ENCODE measurements around the gene ANXA1. TPM values are rescaled to one million over a fixed set of nuclear protein-coding genes. Genes with fewer than 3 reads are reported as not detected.

ANXA1 gene
- total RNA-seq, 3 donors from 2014 or later: 41.2 to 82.7 (median 55.9) TPM

GRCh38 chr9:73132034-73132776 lies 19.5 kb upstream of the ANXA1 start:
- ATAC-seq (peak; percentile 89 to 91), DNase-seq (peak; percentile 56)
- H3K4me3 Mint-ChIP-seq: peak overlapping the region; percentile 79
- H3K27me3 Mint-ChIP-seq (ENCODE audit: low read depth): no peaks in the 10 kb centered on the region
- no peaks in the 10 kb centered on the region for H3K36me3 Mint-ChIP-seq (ENCODE audit: insufficient read depth)
- H3K9me3 Mint-ChIP-seq: no peaks in the 10 kb centered on the region
- peaks cover 45% of the 10 kb centered on the region for H3K4me1 Mint-ChIP-seq (ENCODE audit: low read depth)

GRCh38 chr9:73133022-73133651 lies 18.5 kb upstream of the ANXA1 start:
- Mint-ChIP-seq H3K4me1 (ENCODE audit: low read depth) (peaks cover 41% of the 10 kb centered on the region), H3K4me3 (peak overlapping the region; percentile 79), H3K27me3 (ENCODE audit: low read depth) (no peaks in the 10 kb centered on the region), H3K36me3 (ENCODE audit: insufficient read depth) (no peaks in the 10 kb centered on the region), H3K9me3 (no peaks in the 10 kb centered on the region)
- no peak for ATAC-seq
- DNase-seq: no peak

- Mint-ChIP-seq H3K4me3 (no peak overlapping the region), H3K4me1 (ENCODE audit: low read depth) (peaks cover 44% of the 10 kb centered on the region), H3K36me3 (ENCODE audit: insufficient read depth) (no peaks in the 10 kb centered on the region), H3K27me3 (ENCODE audit: low read depth) (no peaks in the 10 kb centered on the region), H3K9me3 (no peaks in the 10 kb centered on the region)
- ATAC-seq (no peak), DNase-seq (no peak)
Measured at GRCh38 chr9:73133921-73134407, 17.7 kb upstream of the ANXA1 start.

- peak; percentile 20 to 24 for ATAC-seq
Measured at GRCh38 chr9:73135394-73135793, 16.3 kb upstream of the ANXA1 start.

GRCh38 chr9:73137286-73137899 lies 14.3 kb upstream of the ANXA1 start:
- Mint-ChIP-seq H3K27me3 (ENCODE audit: low read depth) (no peaks in the 10 kb centered on the region), H3K36me3 (ENCODE audit: insufficient read depth) (no peaks in the 10 kb centered on the region), H3K4me1 (ENCODE audit: low read depth) (peaks cover 20% of the 10 kb centered on the region), H3K9me3 (no peaks in the 10 kb centered on the region), H3K4me3 (no peak overlapping the region)
- ATAC-seq: no peak
- DNase-seq: no peak

More at GRCh38 chr9:73135394-73135793, 16.3 kb upstream of the ANXA1 start:
- H3K4me1 Mint-ChIP-seq (ENCODE audit: low read depth): peaks cover 38% of the 10 kb centered on the region
- H3K9me3 Mint-ChIP-seq: no peaks in the 10 kb centered on the region
- H3K36me3 Mint-ChIP-seq (ENCODE audit: insufficient read depth): no peaks in the 10 kb centered on the region
- H3K27me3 Mint-ChIP-seq (ENCODE audit: low read depth): no peaks in the 10 kb centered on the region
- H3K4me3 Mint-ChIP-seq: no peak overlapping the region
- no peak for DNase-seq

- Mint-ChIP-seq H3K36me3 (ENCODE audit: insufficient read depth) (no peaks in the 10 kb centered on the region), H3K9me3 (no peaks in the 10 kb centered on the region)
- no peak for DNase-seq
Measured at GRCh38 chr9:73137914-73138313, 13.8 kb upstream of the ANXA1 start.

GRCh38 chr9:73138516-73138915 lies 13.1 kb upstream of the ANXA1 start:
- DNase-seq (no peak), ATAC-seq (no peak)
- Mint-ChIP-seq H3K4me3 (no peak overlapping the region), H3K4me1 (ENCODE audit: low read depth) (peaks cover 18% of the 10 kb centered on the region), H3K36me3 (ENCODE audit: insufficient read depth) (no peaks in the 10 kb centered on the region), H3K9me3 (no peaks in the 10 kb centered on the region), H3K27me3 (ENCODE audit: low read depth) (no peaks in the 10 kb centered on the region)

More at GRCh38 chr9:73137914-73138313, 13.8 kb upstream of the ANXA1 start:
- Mint-ChIP-seq H3K27me3 (ENCODE audit: low read depth) (no peaks in the 10 kb centered on the region), H3K4me1 (ENCODE audit: low read depth) (peaks cover 18% of the 10 kb centered on the region), H3K4me3 (no peak overlapping the region)
- no peak for ATAC-seq

- Mint-ChIP-seq H3K4me1 (ENCODE audit: low read depth) (peaks cover 15% of the 10 kb centered on the region), H3K36me3 (ENCODE audit: insufficient read depth) (no peaks in the 10 kb centered on the region), H3K27me3 (ENCODE audit: low read depth) (no peaks in the 10 kb centered on the region), H3K4me3 (no peak overlapping the region), H3K9me3 (no peaks in the 10 kb centered on the region)
- no peak for DNase-seq
- ATAC-seq: no peak
Measured at GRCh38 chr9:73141282-73141681, 10.4 kb upstream of the ANXA1 start.

- peaks cover 24% of the 10 kb centered on the region for H3K4me1 Mint-ChIP-seq (ENCODE audit: low read depth)
Measured at GRCh38 chr9:73143711-73144328, 7.8 kb upstream of the ANXA1 start.

GRCh38 chr9:73146111-73146815 lies 5.4 kb upstream of the ANXA1 start:
- H3K27me3 Mint-ChIP-seq (ENCODE audit: low read depth): no peaks in the 10 kb centered on the region
- no peaks in the 10 kb centered on the region for H3K36me3 Mint-ChIP-seq (ENCODE audit: insufficient read depth)
- peaks cover 45% of the 10 kb centered on the region for H3K4me1 Mint-ChIP-seq (ENCODE audit: low read depth)
- DNase-seq (no peak), ATAC-seq (no peak)
- no peak overlapping the region for H3K4me3 Mint-ChIP-seq
- no peaks in the 10 kb centered on the region for H3K9me3 Mint-ChIP-seq

More at GRCh38 chr9:73143711-73144328, 7.8 kb upstream of the ANXA1 start:
- ATAC-seq (no peak), DNase-seq (no peak)
- no peaks in the 10 kb centered on the region for H3K27me3 Mint-ChIP-seq (ENCODE audit: low read depth)
- H3K4me3 Mint-ChIP-seq: no peak overlapping the region
- no peaks in the 10 kb centered on the region for H3K36me3 Mint-ChIP-seq (ENCODE audit: insufficient read depth)
- no peaks in the 10 kb centered on the region for H3K9me3 Mint-ChIP-seq

GRCh38 chr9:73148447-73148937 lies 3.2 kb upstream of the ANXA1 start:
- Mint-ChIP-seq H3K4me3 (no peak overlapping the region), H3K36me3 (ENCODE audit: insufficient read depth) (no peaks in the 10 kb centered on the region), H3K4me1 (ENCODE audit: low read depth) (peaks cover 57% of the 10 kb centered on the region), H3K9me3 (no peaks in the 10 kb centered on the region), H3K27me3 (ENCODE audit: low read depth) (no peaks in the 10 kb centered on the region)
- no peak for ATAC-seq
- DNase-seq: no peak

GRCh38 chr9:73149371-73150067 lies 2.1 kb upstream of the ANXA1 start:
- peaks cover under 1% of the 10 kb centered on the region for H3K36me3 Mint-ChIP-seq (ENCODE audit: insufficient read depth)
- peaks cover 57% of the 10 kb centered on the region for H3K4me1 Mint-ChIP-seq (ENCODE audit: low read depth)
- peak overlapping the region; percentile 46 for H3K4me3 Mint-ChIP-seq
- no peaks in the 10 kb centered on the region for H3K9me3 Mint-ChIP-seq
- H3K27me3 Mint-ChIP-seq (ENCODE audit: low read depth): no peaks in the 10 kb centered on the region
- ATAC-seq (peak; percentile 74), DNase-seq (no peak)

- H3K27me3 Mint-ChIP-seq (ENCODE audit: low read depth): no peaks in the 10 kb centered on the region
- H3K4me3 Mint-ChIP-seq: peak overlapping the region; percentile 87
- H3K36me3 Mint-ChIP-seq (ENCODE audit: insufficient read depth): peaks cover 6% of the 10 kb centered on the region
- no peak for ATAC-seq
- H3K4me1 Mint-ChIP-seq (ENCODE audit: low read depth): peaks cover 79% of the 10 kb centered on the region
- no peaks in the 10 kb centered on the region for H3K9me3 Mint-ChIP-seq
- DNase-seq: no peak
Measured at GRCh38 chr9:73152543-73152844, 829 bp downstream of the ANXA1 start.
